K562 (cell line): Measurements from ENCODE around the gene NARF. TPM values are rescaled to one million over a fixed set of nuclear protein-coding genes. Genes with fewer than 3 reads are reported as not detected.

Experiments
- BHLHE40 ChIP-seq: IDR thresholded peaks from 2 replicates; pipeline ENCODE4 v1.6.1; 2011; ENCODE audit warnings: low read length, improper control_type of control experiment
- CREB3 ChIP-seq: fragments of 450-650 bp; conservative IDR thresholded peaks from 2 replicates; pipeline ENCODE4 v1.6.1; 2016; ENCODE audit warnings: missing genetic modification characterization, low read depth, mild to moderate bottlenecking, missing compliant biosample characterization, moderate library complexity
- HNRNPL ChIP-seq: fragments of 200-400 bp; formaldehyde crosslinking; IDR thresholded peaks from 2 replicates; pipeline ENCODE4 v1.6.1; 2017; ENCODE audit warnings: low read depth, mild to moderate bottlenecking, low read length
- HNRNPLL ChIP-seq: fragments of 200-400 bp; formaldehyde crosslinking; IDR thresholded peaks from 2 replicates; pipeline ENCODE4 v1.6.1; 2017; ENCODE audit warnings: low read length, low read depth, mild to moderate bottlenecking; ENCODE audit not compliant: poor library complexity, severe bottlenecking
- MYNN ChIP-seq, 2 experiments: sonication (generic); formaldehyde crosslinking in 1 of 2; IDR thresholded peaks; 2 replicates each; pipeline versions ENCODE4 v1.5.0 to v1.6.1; 2016 to 2020; ENCODE audit warnings: antibody characterized with exemption in 1 of 2, missing genetic modification reagents in 1 of 2
- NFRKB ChIP-seq: fragments of 450-650 bp; IDR thresholded peaks from 2 replicates; pipeline ENCODE4 v1.6.1; 2016; ENCODE audit warnings: low read depth
- PKNOX1 ChIP-seq: fragments of 450-650 bp; IDR thresholded peaks from 2 replicates; pipeline ENCODE4 v1.6.1; 2016
- TBP ChIP-seq: optimal IDR thresholded peaks from 2 replicates; pipeline ENCODE3; 2011; ENCODE audit warnings: low read depth, low read length, improper control_type of control experiment
- THAP12 ChIP-seq: fragments of 250-450 bp; sonication (Bioruptor Pico); IDR thresholded peaks from 2 replicates; pipeline ENCODE4 v1.9.0; 2021; ENCODE audit warnings: mild to moderate bottlenecking, inconsistent platforms
- TSHZ1 ChIP-seq: fragments of 250-450 bp; sonication (Bioruptor Pico); IDR thresholded peaks from 2 replicates; pipeline ENCODE4 v1.4.0; 2020; ENCODE audit warnings: mild to moderate bottlenecking, moderate library complexity
- ZC3H8 ChIP-seq: fragments of 450-650 bp; IDR thresholded peaks from 2 replicates; pipeline ENCODE4 v1.6.1; 2017
- ZNF778 ChIP-seq: fragments of 450-650 bp; formaldehyde crosslinking; IDR thresholded peaks from 2 replicates; pipeline ENCODE4 v1.4.0; 2020; ENCODE audit warnings: mild to moderate bottlenecking, moderate library complexity
- polyA plus RNA-seq, 8 experiments: library from polyadenylated mRNA; depleted of rRNA in 4 of 8; stranded (reverse) in 5 of 8; unstranded in 3 of 8; fragments of >200 nt; fragmentation: Nextera tagmentation in 2 of 8; fragmentation: Illumina TruSeq in 1 of 8; extraction: Ambion mirVana in 2 of 8; extraction: Trizol in 1 of 8; gene quantifications; 2 replicates each; pipeline versions ENCODE4 v1.2.1 to v1.2.3, GENCODE V29; 2011 to 2014; ENCODE audit warnings: inconsistent platforms in 1 of 8, missing spikeins in 1 of 8
- total RNA-seq, 7 experiments: library from RNA; depleted of rRNA in 6 of 7; stranded (reverse); fragments of >200 nt in 6 of 7; fragmentation: Illumina TruSeq in 2 of 7; extraction: Trizol in 2 of 7; gene quantifications; 2 replicates each; pipeline versions ENCODE4 v1.2.1 to v1.2.3, GENCODE V29; 2011 to 2021; ENCODE audit warnings: low replicate concordance in 1 of 7
- TF ChIP-seq, protein P1 (sequence below): sonication (generic); formaldehyde crosslinking; IDR thresholded peaks from 2 replicates; pipeline ENCODE4 v1.8.0; 2022; ENCODE audit warnings: mild to moderate bottlenecking, missing genetic modification reagents
- TF ChIP-seq, protein P2 (sequence below): fragments of 250-450 bp; sonication (Bioruptor Pico); IDR thresholded peaks from 2 replicates; pipeline ENCODE4 v1.8.0; 2022; ENCODE audit warnings: inconsistent platforms

The NARF gene
- total and polyA plus RNA-seq, 9 of the 15 experiments (the other 6 are each of a cell fraction or from before 2014, with no cell fraction given), result 60.4 to 423 (median 132) TPM

- TF ChIP-seq THAP12 (CRISPR knock-in tag), result peak; percentile 94
- TF ChIP-seq, protein P1, sequence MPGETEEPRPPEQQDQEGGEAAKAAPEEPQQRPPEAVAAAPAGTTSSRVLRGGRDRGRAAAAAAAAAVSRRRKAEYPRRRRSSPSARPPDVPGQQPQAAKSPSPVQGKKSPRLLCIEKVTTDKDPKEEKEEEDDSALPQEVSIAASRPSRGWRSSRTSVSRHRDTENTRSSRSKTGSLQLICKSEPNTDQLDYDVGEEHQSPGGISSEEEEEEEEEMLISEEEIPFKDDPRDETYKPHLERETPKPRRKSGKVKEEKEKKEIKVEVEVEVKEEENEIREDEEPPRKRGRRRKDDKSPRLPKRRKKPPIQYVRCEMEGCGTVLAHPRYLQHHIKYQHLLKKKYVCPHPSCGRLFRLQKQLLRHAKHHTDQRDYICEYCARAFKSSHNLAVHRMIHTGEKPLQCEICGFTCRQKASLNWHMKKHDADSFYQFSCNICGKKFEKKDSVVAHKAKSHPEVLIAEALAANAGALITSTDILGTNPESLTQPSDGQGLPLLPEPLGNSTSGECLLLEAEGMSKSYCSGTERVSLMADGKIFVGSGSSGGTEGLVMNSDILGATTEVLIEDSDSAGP (CRISPR knock-in tag), result no peak
- TF ChIP-seq MYNN (IDR thresholded peaks at IDR 0.05), result no peak
- TF ChIP-seq MYNN (CRISPR knock-in tag; IDR thresholded peaks at IDR 0.05), result no peak
- TF ChIP-seq HNRNPL, result peak; percentile 81; the same call in 1 of the 2 replicates
- peak; percentile 97 for TF ChIP-seq PKNOX1
- TF ChIP-seq ZC3H8, result no peak
- TF ChIP-seq TSHZ1 (CRISPR knock-in tag), result no peak
- TF ChIP-seq CREB3 (tag), result no peak
- no peak for TF ChIP-seq ZNF778 (CRISPR knock-in tag)
- TF ChIP-seq NFRKB, result peak; percentile 60
- TF ChIP-seq HNRNPLL, result peak; percentile 52
- TF ChIP-seq, protein P2, sequence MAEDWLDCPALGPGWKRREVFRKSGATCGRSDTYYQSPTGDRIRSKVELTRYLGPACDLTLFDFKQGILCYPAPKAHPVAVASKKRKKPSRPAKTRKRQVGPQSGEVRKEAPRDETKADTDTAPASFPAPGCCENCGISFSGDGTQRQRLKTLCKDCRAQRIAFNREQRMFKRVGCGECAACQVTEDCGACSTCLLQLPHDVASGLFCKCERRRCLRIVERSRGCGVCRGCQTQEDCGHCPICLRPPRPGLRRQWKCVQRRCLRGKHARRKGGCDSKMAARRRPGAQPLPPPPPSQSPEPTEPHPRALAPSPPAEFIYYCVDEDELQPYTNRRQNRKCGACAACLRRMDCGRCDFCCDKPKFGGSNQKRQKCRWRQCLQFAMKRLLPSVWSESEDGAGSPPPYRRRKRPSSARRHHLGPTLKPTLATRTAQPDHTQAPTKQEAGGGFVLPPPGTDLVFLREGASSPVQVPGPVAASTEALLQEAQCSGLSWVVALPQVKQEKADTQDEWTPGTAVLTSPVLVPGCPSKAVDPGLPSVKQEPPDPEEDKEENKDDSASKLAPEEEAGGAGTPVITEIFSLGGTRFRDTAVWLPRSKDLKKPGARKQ (CRISPR knock-in tag), result no peak
- TF ChIP-seq TBP, result peak; percentile 48
- peak; percentile 24; the same call in 1 of the 2 replicates for TF ChIP-seq BHLHE40
Measured at GRCh38 chr17:82518826-82519810, 60.6 kb downstream of the NARF start, which contains the start of gene FOXK2 (continued).
